ENCODE measurements around the gene CNP.
A peak's percentile ranks its signal among the peaks of the same experiment; 100 is the strongest.

CNP gene

DNA sequence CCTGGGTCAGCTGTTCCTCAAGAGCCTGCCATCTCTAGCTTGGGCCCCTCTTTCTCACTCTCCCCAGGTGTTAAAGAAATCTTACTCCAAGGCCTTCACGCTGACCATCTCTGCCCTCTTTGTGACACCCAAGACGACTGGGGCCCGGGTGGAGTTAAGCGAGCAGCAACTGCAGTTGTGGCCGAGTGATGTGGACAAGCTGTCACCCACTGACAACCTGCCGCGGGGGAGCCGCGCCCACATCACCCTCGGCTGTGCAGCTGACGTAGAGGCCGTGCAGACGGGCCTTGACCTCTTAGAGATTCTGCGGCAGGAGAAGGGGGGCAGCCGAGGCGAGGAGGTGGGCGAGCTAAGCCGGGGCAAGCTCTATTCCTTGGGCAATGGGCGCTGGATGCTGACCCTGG is 6.8 kb downstream of the CNP start:
- no peak for DNase-seq

DNA sequence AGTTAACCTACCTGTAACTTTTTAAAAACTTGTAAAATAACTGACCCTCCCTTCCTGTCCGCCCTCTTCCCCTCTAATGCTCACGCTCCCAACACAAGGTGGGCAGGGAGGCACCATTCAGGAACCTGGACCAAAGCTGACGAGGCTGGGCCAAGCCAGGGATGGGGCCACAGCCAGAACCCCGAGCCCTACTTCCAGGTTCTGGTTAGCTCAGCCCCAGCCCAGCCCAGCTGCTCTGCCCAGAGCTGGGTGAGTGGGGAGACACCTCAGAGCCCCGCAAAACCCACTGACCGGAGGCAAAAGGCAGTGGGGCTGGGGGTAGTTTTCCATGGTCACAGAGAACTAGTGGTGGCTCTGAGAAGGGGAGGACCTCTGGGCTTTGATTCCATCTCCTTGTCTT is 7.4 kb downstream of the CNP start:
- no peak for DNase-seq

DNA sequence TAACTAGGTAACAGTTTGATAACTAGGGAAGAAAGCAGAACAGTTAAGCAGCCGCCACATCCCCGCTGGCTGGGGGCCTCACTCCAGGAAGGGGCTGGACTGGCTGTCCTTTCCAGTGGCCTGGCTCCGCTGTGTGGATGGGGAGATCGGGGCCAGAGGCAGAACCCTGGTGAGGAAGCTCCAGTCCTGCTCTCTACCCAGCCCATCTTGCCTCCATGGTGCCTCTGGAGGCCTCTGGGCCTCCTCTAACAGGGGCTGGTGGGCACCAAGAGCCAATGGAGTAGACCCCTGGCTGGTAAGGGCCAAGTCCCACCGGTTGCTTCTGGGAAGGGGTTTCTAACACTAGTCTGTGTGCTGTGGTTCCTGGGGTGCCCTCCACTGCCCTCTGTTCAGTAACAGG is 8.1 kb downstream of the CNP start:
- no peak for DNase-seq

- no peak for DNase-seq
Measured at GRCh38 chr17:41975099-41976083, 8.8 kb downstream of the CNP start.

- DNase-seq: no peak
Measured at GRCh38 chr17:41976142-41976768, 9.7 kb downstream of the CNP start.

- DNase-seq: no peak
Measured at GRCh38 chr17:41977991-41978390, 11.4 kb downstream of the CNP start.

DNA sequence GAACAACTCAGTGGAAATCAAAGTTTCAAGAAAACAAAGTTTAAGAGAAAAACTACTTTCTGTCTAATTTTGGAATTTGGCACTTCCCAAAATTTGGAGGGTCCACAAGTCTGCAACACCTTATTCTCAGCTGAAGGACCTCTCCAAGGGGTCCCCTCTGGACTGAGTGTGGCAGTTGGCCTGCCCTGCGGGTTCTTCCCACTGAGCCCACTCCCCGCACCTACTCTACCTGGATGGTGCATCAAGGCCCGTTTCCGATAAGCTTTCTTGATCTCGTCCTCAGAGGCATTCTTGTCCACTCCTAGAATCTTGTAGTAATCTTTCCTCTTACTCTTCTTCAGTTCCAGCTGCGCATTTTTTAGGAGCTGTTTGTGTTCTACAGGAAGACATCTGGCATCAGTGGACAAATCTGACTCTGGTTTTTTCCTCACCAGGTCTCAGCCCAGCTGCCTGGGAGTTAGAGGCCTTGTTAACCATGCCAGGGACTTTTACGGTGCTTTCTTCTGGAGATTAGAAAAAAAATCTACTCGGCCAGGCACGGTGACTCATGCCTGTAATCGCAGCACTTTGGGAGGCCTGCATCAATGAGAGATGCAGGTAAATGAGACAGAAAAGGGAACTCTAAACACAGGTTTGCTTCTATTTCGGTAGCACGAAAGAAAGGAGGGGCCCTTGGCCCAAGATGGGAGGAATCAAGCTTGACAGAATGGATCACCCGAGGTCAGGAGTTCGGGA is 15.6 kb downstream of the CNP start:
- no peak for DNase-seq

DNA sequence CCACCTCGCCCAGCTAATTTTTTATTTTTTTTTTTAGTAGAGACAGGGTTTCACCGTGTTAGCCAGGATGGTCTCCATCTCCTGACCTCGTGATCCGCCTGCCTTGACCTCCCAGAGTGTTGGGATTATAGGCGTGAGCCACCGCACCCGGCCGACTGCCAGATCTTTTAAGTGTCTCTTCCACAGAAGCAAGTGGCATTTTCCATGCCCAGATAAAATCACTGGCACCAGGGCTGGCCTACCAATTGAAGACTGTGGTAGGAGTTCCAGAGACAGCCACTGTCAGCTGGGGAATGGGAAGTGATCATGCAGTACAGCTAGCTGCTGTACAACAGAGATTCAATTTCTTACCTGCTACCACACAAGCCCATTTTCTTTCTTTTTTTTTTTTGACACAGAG is 17.9 kb downstream of the CNP start:
- no peak for DNase-seq

DNA sequence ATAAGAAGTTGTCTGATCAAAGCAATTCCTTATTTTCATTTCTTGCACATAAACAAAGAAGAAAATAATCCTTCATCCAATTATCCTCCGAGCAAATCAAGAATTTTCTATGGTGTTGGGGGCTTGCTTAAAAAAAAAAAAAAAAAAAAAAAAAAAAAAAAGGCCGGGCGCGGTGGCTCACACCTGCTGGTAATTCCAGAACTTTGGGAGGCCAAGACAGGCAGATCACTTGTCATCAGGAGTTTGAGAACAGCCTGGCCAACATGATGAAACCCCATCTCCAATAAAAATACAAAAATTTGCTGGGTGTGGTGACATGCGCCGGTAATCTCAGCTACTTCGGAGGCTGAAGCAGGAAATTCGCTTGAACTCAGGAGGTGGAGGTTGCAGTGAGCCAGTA is 19.3 kb downstream of the CNP start:
- DNase-seq: no peak

DNA sequence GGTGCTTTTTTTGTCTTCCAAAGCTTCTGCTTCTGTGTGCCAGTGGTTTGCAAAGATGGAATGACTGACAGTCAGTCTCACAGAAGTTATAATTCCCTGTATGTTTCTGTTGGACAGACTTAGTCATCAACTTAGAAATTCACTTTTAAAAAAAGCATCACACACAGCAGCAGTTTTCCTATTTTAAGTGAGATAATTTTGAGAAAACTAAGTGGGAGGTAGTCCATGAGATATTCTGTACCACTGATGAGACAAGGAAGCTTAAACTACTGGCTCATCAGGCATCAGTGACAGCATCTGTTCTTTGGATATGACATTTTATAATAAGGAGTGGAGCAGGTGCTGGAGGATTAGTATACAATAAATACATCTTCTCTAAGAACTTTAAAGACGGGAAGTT is 20.0 kb downstream of the CNP start:
- no peak for DNase-seq

- DNase-seq: peak; percentile 69
Measured at GRCh38 chr17:41987642-41988041, 21.0 kb downstream of the CNP start.

DNA sequence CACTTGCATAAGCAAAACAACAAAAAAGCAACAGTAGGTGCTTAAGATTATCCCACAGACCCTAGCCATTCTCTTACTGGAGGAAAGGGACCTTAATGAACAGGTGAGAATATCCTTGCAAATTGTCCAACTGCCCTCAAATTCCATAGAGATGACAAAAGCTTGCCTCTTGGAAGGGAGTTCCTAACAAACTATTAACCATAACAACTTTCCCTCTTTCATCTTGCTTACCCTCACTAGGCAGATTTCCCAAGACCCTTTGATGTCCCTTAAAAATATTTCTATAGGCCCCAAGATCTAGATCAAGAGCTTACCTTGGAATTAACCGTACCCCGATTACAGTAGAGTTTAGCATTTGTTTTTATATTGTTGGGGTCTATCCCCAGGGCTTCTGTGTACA is 21.8 kb downstream of the CNP start:
- DNase-seq: no peak

DNA sequence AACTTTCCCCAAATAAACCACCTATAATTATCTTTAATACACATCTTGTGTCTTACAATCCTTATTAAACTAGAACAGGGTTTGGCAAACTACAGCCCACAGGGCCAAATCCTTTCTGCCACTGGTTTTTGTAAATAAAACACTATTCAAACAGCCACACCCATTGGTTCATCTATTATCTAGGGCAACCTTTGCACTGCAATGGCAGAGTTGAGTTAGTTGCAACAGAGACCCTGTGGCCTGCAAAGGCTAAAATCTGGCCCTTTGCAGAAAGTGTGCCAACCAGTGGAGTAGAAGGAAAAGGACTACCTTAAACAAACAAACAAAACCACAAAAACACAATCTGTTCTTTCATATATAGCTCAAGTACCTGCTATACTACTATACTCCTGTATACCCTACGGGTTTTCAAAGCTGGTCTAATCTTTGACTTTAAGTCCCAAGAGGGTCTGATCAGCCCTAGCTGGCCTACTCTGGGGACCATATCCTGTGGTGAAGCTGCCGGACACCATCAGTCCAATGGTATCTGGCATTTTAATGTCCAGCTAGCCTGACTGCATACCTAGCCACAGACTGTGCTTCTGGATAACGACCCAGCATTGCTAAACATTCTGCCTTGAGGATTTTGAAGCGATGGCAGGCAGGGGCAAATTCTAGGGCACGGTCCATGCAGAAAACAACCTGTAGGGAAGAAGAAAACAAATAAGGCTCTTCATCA is 23.3 kb downstream of the CNP start:
- no peak for DNase-seq

- no peak for DNase-seq
Measured at GRCh38 chr17:41992576-41992975, 26.0 kb downstream of the CNP start.

- DNase-seq: no peak
Measured at GRCh38 chr17:41996855-41997164, 30.2 kb downstream of the CNP start.

- no peak for DNase-seq
Measured at GRCh38 chr17:41998497-41998896, 31.9 kb downstream of the CNP start.

- DNase-seq: no peak
Measured at GRCh38 chr17:42000413-42001133, 34.0 kb downstream of the CNP start.

DNA sequence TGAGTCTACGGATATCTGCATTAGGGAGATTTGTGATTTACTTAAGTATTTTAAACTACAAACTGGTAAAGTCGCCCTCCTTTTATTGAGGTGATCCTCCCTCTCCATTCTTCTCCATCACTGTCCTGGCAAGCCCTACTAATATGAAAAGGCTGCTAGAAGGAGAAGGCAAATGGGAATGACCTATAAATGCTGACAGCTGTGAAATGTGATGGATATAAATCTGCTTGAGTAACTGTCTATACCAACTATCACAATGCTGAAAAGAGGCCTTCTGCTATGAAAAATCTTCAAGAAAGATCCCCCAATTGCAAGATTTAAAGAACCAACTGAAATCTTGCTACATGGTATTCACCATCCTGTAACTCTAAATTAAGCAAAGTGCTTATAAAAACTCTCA is 35.1 kb downstream of the CNP start:
- DNase-seq: no peak

GRCh38 chr17:42002175-42002791 is 35.7 kb downstream of the CNP start:
- DNase-seq: no peak

- no peak for DNase-seq
Measured at GRCh38 chr17:42002792-42003301, 36.3 kb downstream of the CNP start.

- DNase-seq: no peak
Measured at GRCh38 chr17:42005166-42005565, 38.6 kb downstream of the CNP start.

DNA sequence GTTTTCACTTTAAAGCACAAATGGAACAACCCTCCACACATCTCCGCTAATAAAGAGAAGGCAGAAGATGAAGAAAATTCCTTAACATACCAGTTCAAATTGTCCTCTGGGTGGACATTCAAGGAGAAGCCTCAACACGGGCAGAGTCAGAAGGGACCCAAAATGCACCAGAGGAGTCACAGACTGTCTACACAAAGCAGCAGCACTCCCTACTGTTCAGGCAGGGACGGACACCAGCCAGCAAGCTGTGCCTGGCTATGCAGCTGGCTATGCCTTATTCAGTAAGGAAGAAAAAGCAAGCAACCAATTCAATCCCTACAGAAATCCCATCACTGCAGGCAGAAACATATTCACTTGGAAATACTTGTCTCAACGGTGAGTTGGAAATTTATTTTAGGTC is 42.6 kb downstream of the CNP start:
- DNase-seq: no peak

All from NCI-H187 treated with DMSO at 0.1 percent for 48 hours (cell line).